Stimulated activated CD4-positive, alpha-beta T cell treated with anti-CD3 and anti-CD28 coated beads, TNF-alpha, amount 100 ng/mL, for 24 hours (primary cell): ENCODE data around the gene UBE2L3.
A peak's percentile ranks its signal among the peaks of the same experiment; 100 is the strongest.
"Not testable (repeated sequence)": the region's sequence is repeated elsewhere in the genome, so short reads cannot be mapped to it uniquely, and the experiment has no call there.

Experiments used
- DNase-seq, 3 experiments: peaks; one replicate each; pipeline ENCODE4 v3.0.0-alpha.2; 2020; ENCODE audit warnings: low read depth in 3 of 3

Gene UBE2L3

GRCh38 chr22:21626735-21627469 lies 59.4 kb downstream of the UBE2L3 start:
- DNase-seq, result no peak

GRCh38 chr22:21628386-21629254 lies 61.1 kb downstream of the UBE2L3 start:
- no peak for DNase-seq

GRCh38 chr22:21629255-21630149 lies 62.0 kb downstream of the UBE2L3 start, which contains the start of gene YDJC:
Gene YDJC, minus strand, starts transcription at chr22:21630022. Its CDS starts 8 bp downstream, at chr22:21630014.
- DNase-seq, result peak; percentile 93 to 95 (median 95)

- no peak for DNase-seq
Measured at GRCh38 chr22:21631025-21631424, 63.5 kb downstream of the UBE2L3 start.

GRCh38 chr22:21632237-21632895 lies 64.9 kb downstream of the UBE2L3 start, which contains the start of gene CCDC116:
Gene CCDC116, plus strand, starts transcription at chr22:21632760. Its CDS starts 422 bp downstream, at chr22:21633182.
- DNase-seq, result peak in 1 of 3 experiments; percentile 61

GRCh38 chr22:21632931-21633330 lies 65.4 kb downstream of the UBE2L3 start:
- no peak for DNase-seq

- no peak for DNase-seq
Measured at GRCh38 chr22:21633481-21633880, 66.0 kb downstream of the UBE2L3 start.

- DNase-seq, result no peak
Measured at GRCh38 chr22:21634081-21634480, 66.6 kb downstream of the UBE2L3 start.

GRCh38 chr22:21634844-21635243 lies 67.3 kb downstream of the UBE2L3 start:
- DNase-seq, result no peak

GRCh38 chr22:21635771-21636510 lies 68.4 kb downstream of the UBE2L3 start:
- DNase-seq, result no peak

- DNase-seq, result no peak
Measured at GRCh38 chr22:21636629-21637218, 69.2 kb downstream of the UBE2L3 start.

GRCh38 chr22:21637450-21637849 lies 69.9 kb downstream of the UBE2L3 start:
- not testable (repeated sequence) for DNase-seq

GRCh38 chr22:21639359-21639758 lies 71.8 kb downstream of the UBE2L3 start:
- DNase-seq, result no peak

- DNase-seq, result no peak
Measured at GRCh38 chr22:21640810-21641209, 73.3 kb downstream of the UBE2L3 start.

GRCh38 chr22:21641417-21641788 lies 73.9 kb downstream of the UBE2L3 start:
- no peak for DNase-seq

- peak; percentile 96 to 98 (median 97) for DNase-seq
Measured at GRCh38 chr22:21641789-21642583, 74.5 kb downstream of the UBE2L3 start, which contains the start of gene SDF2L1. Gene SDF2L1, plus strand, starts transcription at chr22:21642302. Its CDS starts 35 bp downstream, at chr22:21642337.

GRCh38 chr22:21642584-21643448 lies 75.3 kb downstream of the UBE2L3 start:
- DNase-seq, result peak in 1 of 3 experiments; percentile 66
